HFFc6 (cell line): ENCODE measurements around the gene FAM174C. TPM values are rescaled to one million over a fixed set of nuclear protein-coding genes. Genes with fewer than 3 reads are reported as not detected.

Experiments used
- DNase-seq: peaks from one replicate; pipeline ENCODE4 v3.0.0-alpha.2; 2018
- H3K27ac Mint-ChIP-seq: 2 replicates; pipeline ENCODE4 v1.8.0; 2020; ENCODE audit warnings: mild to moderate bottlenecking, mixed read lengths
- H3K27me3 Mint-ChIP-seq: 2 replicates; pipeline ENCODE4 v1.8.0; 2021; ENCODE audit warnings: mild to moderate bottlenecking, moderate library complexity, mixed read lengths; ENCODE audit not compliant: insufficient read depth
- H3K36me3 Mint-ChIP-seq: 2 replicates; pipeline ENCODE4 v1.8.0; 2021; ENCODE audit warnings: low read depth, mixed read lengths
- H3K4me1 Mint-ChIP-seq: 2 replicates; pipeline ENCODE4 v1.8.0; 2020; ENCODE audit warnings: low read depth, mixed read lengths
- H3K4me3 Mint-ChIP-seq: 2 replicates; pipeline ENCODE4 v1.8.0; 2020; ENCODE audit warnings: mild to moderate bottlenecking, moderate library complexity, mixed read lengths
- H3K9me3 Mint-ChIP-seq: 2 replicates; pipeline ENCODE4 v1.8.0; 2020; ENCODE audit warnings: mild to moderate bottlenecking, mixed read lengths
- total RNA-seq, 6 experiments: library from RNA; stranded (reverse); fragmentation: NEBNext Ultra II Directional; extraction: Animal tissue kit (Norgen Biotek cat#: 25700); gene quantifications; 2 replicates in 1 of 6; 3 replicates in 5 of 6; pipeline ENCODE4 v1.2.3, GENCODE V29; 2021
- TF ChIP-seq, protein P1 (sequence below): fragments of 200-600 bp; sonication (generic); IDR thresholded peaks from 2 replicates; pipeline ENCODE4 v1.5.0; 2021; ENCODE audit warnings: antibody characterized with exemption, mild to moderate bottlenecking

The FAM174C gene
- total RNA-seq, 6 experiments from 2014 or later: 54.2 to 77.6 (median 63.8) TPM

DNA sequence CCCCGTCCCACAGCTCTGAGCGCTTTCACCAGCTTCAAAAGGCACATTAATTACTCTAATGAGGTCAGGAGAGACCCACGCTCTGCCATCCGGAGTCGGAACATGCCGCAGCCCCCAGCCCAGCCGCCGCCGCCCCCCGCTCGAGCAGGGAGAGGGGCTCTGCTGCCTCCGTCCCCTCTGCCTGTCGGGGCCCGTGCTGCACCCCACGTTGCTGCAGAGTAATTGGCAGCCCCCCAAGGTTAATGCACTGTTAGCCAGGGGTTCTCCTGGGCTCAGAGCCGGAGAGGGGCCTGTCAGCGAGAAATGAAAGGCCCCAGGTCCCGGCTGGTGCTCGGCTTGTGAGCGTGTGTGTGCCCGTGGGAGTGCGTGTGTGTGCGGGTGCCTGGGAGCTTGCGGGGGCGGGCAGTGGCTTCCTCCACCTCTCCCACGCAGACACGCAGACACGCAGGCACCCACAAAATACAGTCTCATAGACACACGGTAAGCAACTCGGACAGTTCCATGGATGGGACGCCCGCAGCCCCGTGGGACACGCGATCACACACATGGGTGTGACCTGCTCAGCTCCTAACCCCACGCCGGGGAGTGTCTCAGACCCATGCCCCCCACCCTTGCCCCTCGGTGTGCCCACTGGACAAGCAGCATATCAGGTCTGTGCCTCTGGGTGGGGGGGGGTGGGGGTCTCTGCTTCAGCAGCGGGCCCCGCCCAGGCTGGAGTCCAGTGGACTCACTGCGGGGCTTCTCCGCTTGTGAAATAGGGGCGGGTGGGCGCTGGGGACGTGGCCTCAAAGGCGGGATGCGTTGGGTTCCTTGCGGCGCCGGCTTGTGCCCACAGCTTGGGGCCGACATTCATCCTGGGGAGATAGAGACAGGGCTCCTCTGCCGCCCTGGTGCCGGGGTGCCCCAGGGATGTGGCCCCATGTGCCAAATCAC is 5.6 kb downstream of the FAM174C start:
- Mint-ChIP-seq H3K36me3 (peaks cover 11% of the 10 kb centered on the region; the same call in 1 of the 2 replicates), H3K27ac (no peak overlapping the region), H3K4me1 (peaks cover 16% of the 10 kb centered on the region), H3K9me3 (no peaks in the 10 kb centered on the region), H3K27me3 (peaks cover 18% of the 10 kb centered on the region), H3K4me3 (no peak overlapping the region)
- DNase-seq: no peak
- TF ChIP-seq, protein P1, sequence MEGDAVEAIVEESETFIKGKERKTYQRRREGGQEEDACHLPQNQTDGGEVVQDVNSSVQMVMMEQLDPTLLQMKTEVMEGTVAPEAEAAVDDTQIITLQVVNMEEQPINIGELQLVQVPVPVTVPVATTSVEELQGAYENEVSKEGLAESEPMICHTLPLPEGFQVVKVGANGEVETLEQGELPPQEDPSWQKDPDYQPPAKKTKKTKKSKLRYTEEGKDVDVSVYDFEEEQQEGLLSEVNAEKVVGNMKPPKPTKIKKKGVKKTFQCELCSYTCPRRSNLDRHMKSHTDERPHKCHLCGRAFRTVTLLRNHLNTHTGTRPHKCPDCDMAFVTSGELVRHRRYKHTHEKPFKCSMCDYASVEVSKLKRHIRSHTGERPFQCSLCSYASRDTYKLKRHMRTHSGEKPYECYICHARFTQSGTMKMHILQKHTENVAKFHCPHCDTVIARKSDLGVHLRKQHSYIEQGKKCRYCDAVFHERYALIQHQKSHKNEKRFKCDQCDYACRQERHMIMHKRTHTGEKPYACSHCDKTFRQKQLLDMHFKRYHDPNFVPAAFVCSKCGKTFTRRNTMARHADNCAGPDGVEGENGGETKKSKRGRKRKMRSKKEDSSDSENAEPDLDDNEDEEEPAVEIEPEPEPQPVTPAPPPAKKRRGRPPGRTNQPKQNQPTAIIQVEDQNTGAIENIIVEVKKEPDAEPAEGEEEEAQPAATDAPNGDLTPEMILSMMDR: no peak

DNA sequence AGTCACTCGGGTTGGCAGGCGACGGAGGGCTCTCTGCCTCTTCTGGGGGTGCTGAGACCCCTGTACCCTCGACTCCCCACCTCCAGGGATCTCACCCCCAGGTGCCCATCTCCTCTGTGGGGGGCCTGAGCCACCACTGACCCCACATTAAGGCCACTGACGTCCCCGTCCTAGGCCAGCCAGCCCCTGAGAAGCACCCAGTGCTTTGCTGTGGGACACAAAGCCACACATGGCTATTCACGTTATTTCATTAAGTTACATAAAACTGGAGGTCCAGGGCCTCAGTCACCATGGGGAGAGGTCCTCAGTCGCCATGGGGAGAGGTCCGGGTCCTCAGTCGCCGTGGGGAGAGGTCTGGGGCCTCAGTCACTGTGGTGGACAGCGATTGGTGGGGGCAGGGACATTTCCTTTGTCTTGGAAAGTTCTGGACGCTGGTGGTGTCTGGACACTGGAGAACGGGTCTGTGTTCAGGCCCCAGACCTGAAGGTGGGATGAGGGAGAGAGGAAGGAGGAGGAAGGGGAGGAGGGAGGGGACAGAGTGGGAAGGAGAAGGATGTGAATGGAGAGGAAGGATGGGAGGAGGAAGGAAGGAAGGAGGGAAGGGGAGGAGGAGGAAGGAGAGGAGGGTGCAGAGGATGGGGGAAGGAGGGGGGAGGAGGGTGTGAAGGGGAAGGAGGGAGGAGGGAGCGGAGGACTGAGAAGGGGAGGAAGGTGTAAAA is 6.4 kb downstream of the FAM174C start:
- Mint-ChIP-seq H3K4me3 (no peak overlapping the region), H3K9me3 (no peaks in the 10 kb centered on the region), H3K36me3 (peaks cover 9% of the 10 kb centered on the region; the same call in 1 of the 2 replicates), H3K4me1 (peaks cover 12% of the 10 kb centered on the region), H3K27ac (no peak overlapping the region), H3K27me3 (peaks cover 18% of the 10 kb centered on the region)
- TF ChIP-seq, protein P1: no peak
- no peak for DNase-seq

DNA sequence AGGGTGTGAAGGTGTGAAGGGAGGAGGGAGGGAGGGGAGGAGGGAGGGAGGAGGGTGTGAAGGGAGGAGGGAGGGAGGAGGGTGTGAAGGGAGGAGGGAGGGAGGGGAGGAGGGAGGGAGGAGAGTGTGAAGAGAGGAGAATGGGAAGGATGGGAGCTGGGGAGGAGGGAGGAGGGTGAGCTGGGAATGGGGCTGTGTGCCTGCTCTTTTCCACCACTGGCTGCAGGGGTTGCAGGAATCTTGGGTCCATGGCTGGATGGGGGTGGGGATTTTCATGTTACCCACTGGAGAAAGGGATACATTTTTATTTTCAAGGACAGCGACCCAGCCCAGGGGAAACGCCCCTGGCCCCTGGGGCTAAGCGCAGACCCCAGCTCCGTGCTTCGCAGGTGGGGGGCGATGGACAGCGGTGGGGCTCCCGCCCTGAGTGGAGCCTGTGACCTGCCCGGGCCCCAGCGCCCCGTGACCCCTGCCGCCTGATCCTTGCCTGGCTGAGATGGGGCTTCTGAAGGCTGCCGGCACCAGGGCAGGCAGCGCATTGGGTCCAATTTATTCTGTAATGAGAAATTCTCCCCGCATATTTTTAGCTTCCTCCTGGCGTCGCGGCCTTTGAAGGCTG is 7.4 kb downstream of the FAM174C start:
- H3K36me3 Mint-ChIP-seq: peaks cover 6% of the 10 kb centered on the region; the same call in 1 of the 2 replicates
- no peaks in the 10 kb centered on the region for H3K9me3 Mint-ChIP-seq
- peaks cover 16% of the 10 kb centered on the region for H3K27me3 Mint-ChIP-seq
- H3K4me3 Mint-ChIP-seq: no peak overlapping the region
- TF ChIP-seq, protein P1: no peak
- DNase-seq: no peak
- H3K27ac Mint-ChIP-seq: no peak overlapping the region
- H3K4me1 Mint-ChIP-seq: peaks cover 9% of the 10 kb centered on the region; the same call in 1 of the 2 replicates

DNA sequence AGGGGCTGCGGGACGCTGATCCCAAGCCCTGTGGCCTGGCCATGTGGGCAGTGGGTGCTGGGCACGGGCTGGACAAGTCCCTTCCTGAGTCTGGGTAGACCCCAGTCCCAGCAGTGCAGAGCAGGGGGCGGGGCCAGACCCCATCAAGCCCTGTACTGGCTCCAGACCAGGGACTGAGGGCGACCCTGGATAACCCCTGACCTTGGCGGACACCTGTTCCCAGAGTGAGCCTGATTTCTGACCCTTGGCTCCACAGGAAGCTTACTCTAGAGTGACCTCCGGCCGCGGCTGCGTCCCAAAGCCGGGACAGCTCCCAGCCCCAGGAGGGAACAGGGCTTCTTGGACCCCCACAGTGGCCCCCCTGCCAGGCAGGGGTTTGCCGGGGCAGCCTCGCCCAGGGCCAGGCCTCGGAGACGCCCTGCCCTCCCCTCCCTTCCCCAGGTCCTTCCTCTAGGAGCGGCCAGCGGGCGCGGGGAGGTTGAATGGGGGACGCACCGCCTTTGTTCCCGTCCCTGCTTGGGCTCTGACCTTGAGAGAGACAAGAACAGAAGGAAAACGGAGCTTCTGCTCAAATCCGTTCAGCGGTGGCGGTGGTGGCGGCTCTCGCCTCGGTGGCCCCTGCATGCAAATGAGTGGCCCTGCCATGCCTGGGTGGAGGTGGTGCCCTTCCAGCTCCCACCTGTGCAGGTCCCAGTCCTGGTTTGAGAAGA is 8.0 kb downstream of the FAM174C start:
- peaks cover 9% of the 10 kb centered on the region; the same call in 1 of the 2 replicates for H3K4me1 Mint-ChIP-seq
- no peak for DNase-seq
- H3K9me3 Mint-ChIP-seq: no peaks in the 10 kb centered on the region
- H3K4me3 Mint-ChIP-seq: no peak overlapping the region
- peaks cover 17% of the 10 kb centered on the region for H3K27me3 Mint-ChIP-seq
- peaks cover 6% of the 10 kb centered on the region; the same call in 1 of the 2 replicates for H3K36me3 Mint-ChIP-seq
- TF ChIP-seq, protein P1: no peak
- H3K27ac Mint-ChIP-seq: no peak overlapping the region

DNA sequence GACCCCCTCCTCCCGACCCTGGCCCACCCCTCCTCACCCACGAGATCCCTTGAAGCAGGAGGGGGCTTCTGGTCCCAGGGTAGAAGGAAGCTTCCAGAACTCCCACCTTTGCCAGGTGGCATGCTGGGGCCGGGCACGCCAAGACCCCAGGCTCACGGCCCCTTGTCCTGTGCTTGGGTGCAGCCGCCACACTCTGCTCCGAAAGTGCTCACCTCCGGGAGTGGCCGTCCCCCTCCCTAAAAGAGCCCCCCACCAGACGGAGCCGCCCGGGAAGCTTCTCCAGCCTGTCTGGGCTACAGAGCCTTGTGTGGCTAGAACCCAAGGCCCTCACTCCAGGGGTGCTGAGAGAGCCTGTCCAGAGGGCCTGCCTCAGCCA is 8.6 kb downstream of the FAM174C start:
- no peaks in the 10 kb centered on the region for H3K9me3 Mint-ChIP-seq
- H3K4me3 Mint-ChIP-seq: no peak overlapping the region
- H3K36me3 Mint-ChIP-seq: peaks cover 6% of the 10 kb centered on the region; the same call in 1 of the 2 replicates
- H3K4me1 Mint-ChIP-seq: peaks cover 9% of the 10 kb centered on the region; the same call in 1 of the 2 replicates
- peaks cover 20% of the 10 kb centered on the region for H3K27me3 Mint-ChIP-seq
- H3K27ac Mint-ChIP-seq: no peak overlapping the region
- TF ChIP-seq, protein P1: no peak
- DNase-seq: no peak
